ENCODE measurements around the gene ADAM12. TPM values are rescaled to one million over a fixed set of nuclear protein-coding genes. Genes with fewer than 3 reads are reported as not detected.

ADAM12 gene
- total and polyA plus RNA-seq, 8 donors, result 0.03 to 3.7 (median 0.15) TPM

GRCh38 chr10:126203746-126204145 lies 184.5 kb downstream of the ADAM12 start:
- Histone ChIP-seq H3K27me3 (no peaks in the 10 kb centered on the region), H3K27ac (no peak overlapping the region), H3K4me3 (no peak overlapping the region), H3K4me1 (no peaks in the 10 kb centered on the region), H3K9me3 (no peaks in the 10 kb centered on the region), H3K36me3 (no peaks in the 10 kb centered on the region)
- no peak for FAIRE-seq
- no peak for DNase-seq
- ATAC-seq, result no peak
- 94 to 95% methylated on average over 7 of the region's 7 CpGs for WGBS, 2 donors
- intact Hi-C loops (cut with DNase I), result no loop called here
- TF ChIP-seq CTCF (IDR thresholded peaks at IDR 0.05), result no peak

GRCh38 chr10:126201603-126202002 lies 186.7 kb downstream of the ADAM12 start:
- Histone ChIP-seq H3K36me3 (no peaks in the 10 kb centered on the region), H3K4me3 (no peak overlapping the region), H3K9me3 (no peaks in the 10 kb centered on the region), H3K27ac (no peak overlapping the region), H3K4me1 (no peaks in the 10 kb centered on the region), H3K27me3 (no peaks in the 10 kb centered on the region)
- 48 to 61% methylated on average over 8 of the region's 8 CpGs for WGBS, 2 donors
- DNase-seq (no peak), FAIRE-seq (no peak), ATAC-seq (no peak)
- TF ChIP-seq CTCF (IDR thresholded peaks at IDR 0.05), result no peak
- intact Hi-C loops (cut with DNase I), result no loop called here

- TF ChIP-seq CTCF (IDR thresholded peaks at IDR 0.05), result no peak
- intact Hi-C loops (cut with DNase I), result no loop called here
- Histone ChIP-seq H3K27ac (no peak overlapping the region), H3K4me3 (no peak overlapping the region), H3K27me3 (no peaks in the 10 kb centered on the region), H3K36me3 (no peaks in the 10 kb centered on the region), H3K4me1 (no peaks in the 10 kb centered on the region), H3K9me3 (no peaks in the 10 kb centered on the region)
- no peak for FAIRE-seq
- no peak for DNase-seq
- WGBS, 2 donors, result 79 to 85% methylated on average over 13 of the region's 13 CpGs
- ATAC-seq, result no peak
Measured at GRCh38 chr10:126199221-126199998, 188.9 kb downstream of the ADAM12 start.

GRCh38 chr10:126198681-126199080 lies 189.6 kb downstream of the ADAM12 start:
- no peak for TF ChIP-seq CTCF (IDR thresholded peaks at IDR 0.05)
- FAIRE-seq (no peak), ATAC-seq (no peak), DNase-seq (no peak)
- Histone ChIP-seq H3K27ac (no peak overlapping the region), H3K9me3 (no peaks in the 10 kb centered on the region), H3K4me1 (no peaks in the 10 kb centered on the region), H3K36me3 (no peaks in the 10 kb centered on the region), H3K4me3 (no peak overlapping the region), H3K27me3 (no peaks in the 10 kb centered on the region)
- intact Hi-C loops (cut with DNase I), result no loop called here

- no peaks in the 10 kb centered on the region for H3K4me1 ChIP-seq
- no peak for ATAC-seq
- no peak for TF ChIP-seq CTCF (IDR thresholded peaks at IDR 0.05)
- no peak for DNase-seq
- 65 to 75% methylated on average over 9 of the region's 9 CpGs for WGBS, 2 donors
- no peaks in the 10 kb centered on the region for H3K9me3 ChIP-seq
- no peak overlapping the region for H3K4me3 ChIP-seq
- intact Hi-C loops (cut with DNase I), result no loop called here
- no peak for FAIRE-seq
- H3K36me3 ChIP-seq, result no peaks in the 10 kb centered on the region
- no peak overlapping the region for H3K27ac ChIP-seq
- no peaks in the 10 kb centered on the region for H3K27me3 ChIP-seq
Measured at GRCh38 chr10:126197036-126197543, 191.2 kb downstream of the ADAM12 start.
